Occipital lobe (tissue), 3 donors: ENCODE results near the gene RPS16. TPM values are rescaled to one million over a fixed set of nuclear protein-coding genes. Genes with fewer than 3 reads are reported as not detected.

Source experiments
- DNase-seq: peaks from one replicate; lab custom pipeline; 2025; lab: John Stamatoyannopoulos, UW
- small RNA-seq: library from RNA; depleted of rRNA; stranded (forward); fragments of <200 nt; gene quantifications from one replicate; pipeline ENCODE3, GENCODE V24; 2014
- total RNA-seq: library from RNA; depleted of rRNA; stranded (reverse); fragments of >200 nt; gene quantifications from one replicate; pipeline ENCODE4 v1.2.3, GENCODE V29; 2014

Gene RPS16
- total RNA-seq, 1 donor from 2014 or later = 77.0 TPM

GRCh38 chr19:39389631-39390414, 45.9 kb downstream of the RPS16 start:
- DNase-seq = no peak

GRCh38 chr19:39388657-39389056, 47.1 kb downstream of the RPS16 start:
- DNase-seq = no peak

- DNase-seq = no peak
Measured at GRCh38 chr19:39386557-39386956, 49.2 kb downstream of the RPS16 start.

GRCh38 chr19:39385629-39386411, 49.9 kb downstream of the RPS16 start:
- DNase-seq = no peak

- DNase-seq = no peak
Measured at GRCh38 chr19:39384839-39385568, 50.7 kb downstream of the RPS16 start.

Small RNA genes lying within 50 kb of the gene (small RNA-seq; reads per million reads assigned to genes)
- not detected for gene MIR4530

Other genes with a start within 250 kb of the RPS16 start
- not detected for gene NCCRP1, start 239.0 kb downstream of the RPS16 start, total RNA-seq
- gene SYCN, start 231.7 kb downstream of the RPS16 start, total RNA-seq = not detected
- not detected for gene IFNL3, start 190.9 kb downstream of the RPS16 start, total RNA-seq
- gene IFNL4, start 187.1 kb downstream of the RPS16 start, total RNA-seq = not detected
- gene IFNL2, start 167.6 kb downstream of the RPS16 start, total RNA-seq = not detected
- gene IFNL1, start 139.5 kb downstream of the RPS16 start, total RNA-seq = not detected
- gene LRFN1, start 115.1 kb downstream of the RPS16 start, total RNA-seq = 6.9 TPM
- gene GMFG, start 99.9 kb downstream of the RPS16 start, total RNA-seq = 5.3 TPM
- 18.7 TPM for gene SAMD4B, start 93.5 kb downstream of the RPS16 start, total RNA-seq
- gene PAF1, start 44.8 kb downstream of the RPS16 start, total RNA-seq = 29.2 TPM
- 17.2 TPM for gene MED29, start 44.6 kb downstream of the RPS16 start, total RNA-seq
- 1.2 TPM for gene ZFP36, start 29.1 kb downstream of the RPS16 start, total RNA-seq
- gene PLEKHG2, start 23.3 kb downstream of the RPS16 start, total RNA-seq = 27.3 TPM
- 47.9 TPM for gene SUPT5H, start 9.6 kb upstream of the RPS16 start, total RNA-seq
- 39.6 TPM for gene TIMM50, start 44.9 kb upstream of the RPS16 start, total RNA-seq
- gene DLL3, start 63.0 kb upstream of the RPS16 start, total RNA-seq = 15.8 TPM
- gene SELENOV, start 79.2 kb upstream of the RPS16 start, total RNA-seq = not detected
- gene EID2B, start 96.9 kb upstream of the RPS16 start, total RNA-seq = 18.9 TPM
- gene EID2, start 104.2 kb upstream of the RPS16 start, total RNA-seq = 26.4 TPM
- not detected for gene LGALS13, start 166.6 kb upstream of the RPS16 start, total RNA-seq
- gene LGALS16, start 220.0 kb upstream of the RPS16 start, total RNA-seq = not detected